NCI-H82 treated with DMSO at 0.1 percent for 48 hours (cell line): ENCODE measurements around the gene AUTS2.
"Not testable (repeated sequence)": the region's sequence is repeated elsewhere in the genome, so short reads cannot be mapped to it uniquely, and the experiment has no call there.

Source experiments
- DNase-seq: peaks from one replicate; lab custom pipeline; 2025; ENCODE audit not compliant: unreplicated experiment; lab: John Stamatoyannopoulos, UW

AUTS2 gene

DNA sequence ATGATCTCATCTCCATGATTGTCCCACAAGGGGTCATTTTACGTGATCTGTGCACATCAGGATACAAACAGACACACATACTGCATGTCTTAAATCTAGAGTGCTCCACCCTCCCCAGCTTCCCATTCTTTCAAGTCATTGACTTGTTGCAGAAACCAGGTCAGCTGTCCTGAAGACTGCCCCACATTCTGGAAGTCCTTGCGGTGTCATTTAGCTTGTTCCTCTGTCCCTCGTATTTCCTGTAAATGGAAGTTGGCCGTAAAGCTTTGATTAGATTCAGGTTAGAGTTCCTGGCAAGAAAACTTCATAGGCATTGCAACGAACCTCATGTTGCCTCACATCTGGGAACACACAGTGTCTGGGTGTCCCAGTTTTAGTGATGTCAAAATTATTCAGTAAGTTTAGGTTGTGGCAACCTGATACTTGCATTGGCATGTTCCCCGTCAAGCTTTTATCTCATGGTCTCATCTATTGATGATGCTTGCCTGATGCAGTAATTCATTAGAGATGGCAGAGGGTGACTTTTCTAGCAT is 1116.3 kb downstream of the AUTS2 start:
- no peak for DNase-seq

DNA sequence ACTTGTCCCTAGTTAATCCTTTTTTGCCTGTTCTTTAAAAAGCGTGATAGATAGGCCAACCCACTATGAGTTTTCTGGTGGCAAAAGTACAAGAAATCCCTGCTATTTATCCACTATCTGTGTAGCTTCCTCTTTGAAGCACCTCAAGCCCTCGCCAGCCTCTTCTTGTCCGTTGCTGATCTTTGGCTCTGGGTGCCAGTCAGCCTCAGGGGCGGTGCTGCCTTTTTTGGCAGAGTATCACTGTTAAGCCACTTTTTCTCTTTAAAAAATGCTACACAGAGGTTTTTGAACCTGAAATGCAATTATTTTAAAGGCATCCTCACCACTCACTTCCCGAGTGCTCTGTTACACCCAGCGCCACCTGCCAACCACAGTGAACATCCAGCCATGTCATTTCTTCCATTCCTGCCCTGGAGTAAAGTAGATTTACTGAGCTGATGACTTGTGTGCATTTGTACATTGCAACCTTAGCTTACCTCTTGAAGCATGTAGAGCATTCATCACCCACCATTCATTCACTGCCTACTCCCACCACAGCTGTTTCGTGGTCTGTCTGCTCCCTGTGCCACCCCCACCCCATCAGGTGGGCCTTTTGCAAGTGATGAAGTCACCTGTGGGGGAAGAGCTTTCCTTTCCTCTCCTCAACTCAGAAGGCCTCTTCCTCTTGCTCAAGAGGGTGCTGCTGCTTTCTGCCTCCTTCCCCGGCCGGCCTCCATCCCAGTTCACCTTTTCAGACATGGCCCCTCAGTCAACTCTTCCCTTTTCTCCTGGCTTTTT is 1119.5 kb downstream of the AUTS2 start:
- DNase-seq, result no peak

DNA sequence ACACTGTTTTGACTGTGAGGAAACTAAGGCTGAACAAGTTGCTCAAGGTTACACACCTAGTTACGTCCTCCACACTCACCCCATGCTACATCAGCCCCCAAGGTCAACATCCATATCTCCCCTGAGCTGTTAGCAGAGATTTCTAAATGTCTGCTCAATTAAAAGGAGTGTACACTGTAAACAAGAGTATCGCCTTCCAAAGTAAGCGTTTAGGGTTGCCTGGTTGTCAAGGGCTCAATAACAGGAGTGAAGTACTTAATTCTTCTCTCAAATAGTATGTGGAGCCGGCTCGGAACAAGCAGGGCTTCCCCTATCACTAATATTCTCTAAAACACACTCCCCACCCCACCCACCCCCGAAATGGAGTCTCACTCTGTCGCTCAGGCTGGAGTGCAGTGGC is 1120.8 kb downstream of the AUTS2 start:
- DNase-seq, result no peak

- no peak for DNase-seq
Observed at GRCh38 chr7:70720191-70720873, 1122.1 kb downstream of the AUTS2 start.

GRCh38 chr7:70721500-70721899 is 1123.2 kb downstream of the AUTS2 start:
- no peak for DNase-seq

DNA sequence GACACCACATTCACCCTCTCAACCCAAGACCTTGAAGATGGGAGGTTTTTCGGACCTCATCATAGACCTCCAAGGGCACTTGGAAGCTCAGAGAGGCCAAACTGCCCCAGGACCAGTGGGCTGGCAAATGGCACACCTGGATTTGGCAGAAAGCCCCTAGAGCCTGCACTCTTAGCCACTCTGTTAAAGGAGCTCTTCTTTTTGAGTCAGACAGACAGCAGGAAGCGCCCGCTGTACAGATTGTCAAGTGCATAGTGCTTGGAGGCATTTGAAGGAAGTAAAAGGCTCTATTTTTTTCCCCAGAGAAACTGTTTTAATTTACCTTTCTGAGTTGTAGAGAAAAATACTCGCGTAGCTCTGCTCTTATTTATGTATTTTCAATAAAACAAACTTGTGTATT is 1125.1 kb downstream of the AUTS2 start:
- DNase-seq, result no peak

GRCh38 chr7:70725448-70725847 is 1127.2 kb downstream of the AUTS2 start:
- no peak for DNase-seq

GRCh38 chr7:70726294-70726693 is 1128.0 kb downstream of the AUTS2 start:
- DNase-seq, result no peak

DNA sequence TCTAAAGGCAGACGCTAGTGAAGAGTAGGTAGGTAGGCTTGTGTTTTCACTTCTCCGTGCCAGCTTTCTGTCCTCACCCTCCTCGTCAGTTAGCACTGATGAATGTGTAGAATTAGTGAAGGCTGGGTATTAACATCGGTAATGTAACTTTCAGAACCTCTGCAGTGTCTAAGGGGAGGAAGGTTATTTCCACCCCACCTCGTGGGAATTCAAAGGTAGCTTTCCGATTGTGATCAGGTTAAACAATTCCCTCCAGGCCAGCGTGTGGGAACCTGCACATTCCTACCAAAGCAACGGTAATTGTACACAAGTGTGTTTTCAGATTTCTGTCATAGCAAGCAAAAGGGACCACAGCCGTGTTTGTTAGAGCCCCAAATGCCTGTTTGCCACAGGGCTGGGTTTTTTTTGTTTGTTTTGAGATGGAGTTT is 1128.7 kb downstream of the AUTS2 start:
- no peak for DNase-seq

DNA sequence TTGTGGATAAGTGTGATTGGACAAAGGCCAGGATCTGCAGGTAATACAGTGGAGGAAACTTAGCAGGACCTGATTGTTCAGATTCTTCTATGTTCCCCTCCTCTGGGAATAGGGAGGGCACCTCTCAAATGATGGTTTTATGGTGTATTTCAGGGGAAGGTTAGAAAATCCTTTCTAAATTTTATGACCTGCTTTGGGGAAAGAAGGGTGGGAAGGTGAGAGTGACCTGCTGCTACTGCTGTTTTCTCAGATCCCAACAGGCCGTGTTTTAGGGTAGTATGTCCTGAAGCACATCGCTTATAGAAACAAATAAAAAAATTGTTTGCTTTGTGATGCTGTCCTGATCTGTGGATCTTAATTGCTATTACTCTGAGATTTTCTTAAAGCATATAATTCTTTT is 1129.6 kb downstream of the AUTS2 start:
- no peak for DNase-seq

DNA sequence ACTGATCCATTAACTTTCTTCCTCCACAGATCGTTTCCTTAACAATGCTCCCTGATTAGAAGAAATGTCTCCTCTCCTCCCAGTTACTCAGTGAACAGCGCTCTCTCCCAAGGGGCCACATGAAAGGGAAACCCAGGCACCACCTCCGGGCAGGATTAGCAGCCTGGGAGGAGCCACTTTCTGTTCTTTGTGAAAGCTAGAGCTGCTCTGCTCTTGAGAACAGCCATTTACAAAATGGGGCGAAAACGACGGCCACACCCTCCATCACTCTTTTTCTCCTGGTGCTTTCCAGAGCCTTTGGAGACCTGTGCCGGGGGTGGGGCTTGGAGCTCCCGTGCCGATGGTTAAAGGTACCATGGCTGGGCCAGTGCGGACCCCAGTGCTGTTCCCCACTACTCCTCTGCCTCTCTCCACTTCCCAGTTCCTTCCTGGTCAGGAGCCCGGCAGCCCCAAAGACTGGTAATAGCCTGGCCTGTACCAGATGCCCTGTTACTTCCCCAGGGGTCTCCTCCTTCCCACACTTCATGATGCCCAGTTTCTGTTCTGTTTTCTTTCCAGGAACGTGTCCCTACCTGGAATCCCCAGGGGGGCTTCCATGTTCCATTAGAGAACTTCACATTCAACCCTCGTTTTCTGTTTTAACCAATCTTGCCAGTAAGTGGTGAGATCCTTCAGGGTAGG is 1130.7 kb downstream of the AUTS2 start:
- DNase-seq, result no peak

- not testable (repeated sequence) for DNase-seq
Observed at GRCh38 chr7:70729553-70730157, 1131.4 kb downstream of the AUTS2 start.

GRCh38 chr7:70730451-70731110 is 1132.3 kb downstream of the AUTS2 start:
- DNase-seq, result no peak

DNA sequence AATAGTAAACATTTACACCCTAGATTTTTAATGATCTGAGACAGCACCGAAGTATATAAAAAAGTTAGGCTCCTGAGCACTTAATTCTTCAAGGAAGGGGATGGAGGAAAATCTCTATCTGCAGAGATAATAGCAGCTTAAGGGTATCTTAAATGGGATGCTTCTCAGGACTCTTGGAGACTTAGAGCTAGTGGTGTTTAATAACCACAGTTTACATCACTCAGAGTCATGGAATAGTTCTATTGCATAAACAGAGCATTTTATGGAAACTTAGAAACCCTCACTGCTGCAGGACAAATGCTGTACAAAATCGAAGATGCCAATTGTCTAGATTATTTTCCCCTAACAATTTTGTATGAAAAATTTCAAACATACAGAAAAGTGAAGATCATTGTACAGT is 1134.8 kb downstream of the AUTS2 start:
- no peak for DNase-seq

DNA sequence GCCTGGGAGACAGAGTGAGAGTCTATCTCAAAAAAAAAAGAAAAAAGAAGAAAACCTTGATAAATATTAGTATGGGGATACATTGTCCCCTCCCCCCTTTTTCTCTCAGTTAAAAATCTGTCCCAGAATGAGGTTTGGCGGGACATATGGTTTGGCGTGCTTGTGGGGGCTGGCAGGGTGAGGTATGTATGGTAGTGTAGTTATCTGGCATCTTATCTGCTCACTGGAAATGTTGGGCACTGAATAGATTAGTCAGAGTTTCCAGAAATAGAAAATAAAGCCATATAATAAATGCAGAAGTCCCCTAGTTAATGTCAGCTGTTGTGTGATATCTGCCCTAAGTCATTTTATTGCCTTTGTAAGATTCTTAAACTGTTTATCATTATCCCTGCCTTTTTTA is 1136.1 kb downstream of the AUTS2 start:
- DNase-seq, result no peak

DNA sequence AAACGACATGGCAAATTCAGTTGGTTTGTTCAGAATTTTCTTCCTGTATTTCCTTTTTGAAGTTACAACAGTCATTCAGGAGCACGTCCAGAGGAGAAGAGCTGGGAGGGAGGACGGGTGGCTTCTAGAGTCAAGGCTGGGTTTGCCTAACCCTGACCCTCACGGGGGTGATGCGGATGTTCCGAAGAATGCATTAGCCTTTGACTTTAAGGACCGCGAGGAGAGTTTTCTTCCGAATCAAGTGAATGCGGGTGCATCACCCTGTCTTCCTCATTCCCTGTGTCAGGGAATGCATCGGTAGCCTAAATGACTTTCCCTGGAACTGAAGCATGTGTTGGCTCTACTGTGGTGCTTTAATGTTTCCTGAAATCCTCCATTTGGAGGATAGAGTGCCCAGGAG is 1137.0 kb downstream of the AUTS2 start:
- DNase-seq, result no peak

- no peak for DNase-seq
Observed at GRCh38 chr7:70736715-70737460, 1138.6 kb downstream of the AUTS2 start.

- DNase-seq, result no peak
Observed at GRCh38 chr7:70738151-70738885, 1140.0 kb downstream of the AUTS2 start.

DNA sequence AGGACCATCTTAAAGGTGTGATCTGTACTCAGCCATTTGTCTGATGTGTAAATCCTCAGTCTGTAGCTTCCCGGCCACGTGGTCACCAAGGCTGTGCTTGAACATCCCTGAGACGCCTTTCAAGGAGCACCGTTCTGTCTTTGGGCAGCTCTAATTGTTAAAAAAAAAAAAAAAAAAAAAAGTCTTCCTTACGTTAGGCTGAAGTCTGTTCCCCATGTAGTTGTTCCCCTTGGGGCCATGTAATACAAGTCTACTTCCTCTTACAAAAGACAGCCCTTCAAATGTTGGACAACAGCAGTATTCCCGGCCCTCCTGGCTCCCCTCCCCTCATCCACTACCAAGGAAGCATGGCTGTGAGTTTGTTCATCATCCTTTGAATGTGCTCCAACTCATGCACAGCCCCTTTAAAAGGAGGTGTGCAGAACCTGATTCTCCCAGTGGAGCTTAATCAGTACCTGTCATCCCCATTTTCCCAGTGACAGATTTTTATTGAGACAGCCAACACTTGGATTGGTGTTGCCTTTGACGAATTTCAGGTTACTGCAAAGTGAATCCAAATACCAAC is 1141.5 kb downstream of the AUTS2 start:
- DNase-seq, result no peak
